GM06990 (cell line): Measurements from ENCODE around the gene CD300LF.

Source experiments
- DNase-seq: peaks from one replicate; pipeline ENCODE4 v3.0.0-alpha.2; 2011; ENCODE audit not compliant: insufficient read length; ENCODE audit errors: extremely low read depth
- H3K27me3 ChIP-seq: replicated peaks from 2 replicates; pipeline ENCODE4 v1.6.0; 2011; ENCODE audit warnings: low read length; ENCODE audit not compliant: control insufficient read depth, insufficient read depth
- H3K36me3 ChIP-seq: 2 replicates; pipeline ENCODE4 v1.5.1; 2011; ENCODE audit warnings: low read length; ENCODE audit not compliant: control insufficient read depth, insufficient read depth
- H3K4me3 ChIP-seq: replicated peaks from 2 replicates; pipeline ENCODE4 v1.5.1; 2011; ENCODE audit warnings: low read depth, mild to moderate bottlenecking, control low read depth, low read length
- TF ChIP-seq, protein P1 (sequence below): IDR thresholded peaks from 2 replicates; pipeline ENCODE4 v1.5.1; 2011; ENCODE audit warnings: low read length, control low read depth, mild to moderate bottlenecking, inconsistent platforms; ENCODE audit not compliant: insufficient read depth, poor library complexity, severe bottlenecking

CD300LF gene

GRCh38 chr17:74731347-74731605 is 18.6 kb upstream of the CD300LF start:
- DNase-seq: no peak
- no peaks in the 10 kb centered on the region for H3K36me3 ChIP-seq
- H3K4me3 ChIP-seq: no peak overlapping the region
- H3K27me3 ChIP-seq: no peaks in the 10 kb centered on the region
- TF ChIP-seq, protein P1, sequence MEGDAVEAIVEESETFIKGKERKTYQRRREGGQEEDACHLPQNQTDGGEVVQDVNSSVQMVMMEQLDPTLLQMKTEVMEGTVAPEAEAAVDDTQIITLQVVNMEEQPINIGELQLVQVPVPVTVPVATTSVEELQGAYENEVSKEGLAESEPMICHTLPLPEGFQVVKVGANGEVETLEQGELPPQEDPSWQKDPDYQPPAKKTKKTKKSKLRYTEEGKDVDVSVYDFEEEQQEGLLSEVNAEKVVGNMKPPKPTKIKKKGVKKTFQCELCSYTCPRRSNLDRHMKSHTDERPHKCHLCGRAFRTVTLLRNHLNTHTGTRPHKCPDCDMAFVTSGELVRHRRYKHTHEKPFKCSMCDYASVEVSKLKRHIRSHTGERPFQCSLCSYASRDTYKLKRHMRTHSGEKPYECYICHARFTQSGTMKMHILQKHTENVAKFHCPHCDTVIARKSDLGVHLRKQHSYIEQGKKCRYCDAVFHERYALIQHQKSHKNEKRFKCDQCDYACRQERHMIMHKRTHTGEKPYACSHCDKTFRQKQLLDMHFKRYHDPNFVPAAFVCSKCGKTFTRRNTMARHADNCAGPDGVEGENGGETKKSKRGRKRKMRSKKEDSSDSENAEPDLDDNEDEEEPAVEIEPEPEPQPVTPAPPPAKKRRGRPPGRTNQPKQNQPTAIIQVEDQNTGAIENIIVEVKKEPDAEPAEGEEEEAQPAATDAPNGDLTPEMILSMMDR: no peak

GRCh38 chr17:74730491-74731346 is 18.0 kb upstream of the CD300LF start:
- TF ChIP-seq, protein P1: no peak
- H3K27me3 ChIP-seq: no peaks in the 10 kb centered on the region
- H3K4me3 ChIP-seq: no peak overlapping the region
- H3K36me3 ChIP-seq: no peaks in the 10 kb centered on the region
- no peak for DNase-seq

DNA sequence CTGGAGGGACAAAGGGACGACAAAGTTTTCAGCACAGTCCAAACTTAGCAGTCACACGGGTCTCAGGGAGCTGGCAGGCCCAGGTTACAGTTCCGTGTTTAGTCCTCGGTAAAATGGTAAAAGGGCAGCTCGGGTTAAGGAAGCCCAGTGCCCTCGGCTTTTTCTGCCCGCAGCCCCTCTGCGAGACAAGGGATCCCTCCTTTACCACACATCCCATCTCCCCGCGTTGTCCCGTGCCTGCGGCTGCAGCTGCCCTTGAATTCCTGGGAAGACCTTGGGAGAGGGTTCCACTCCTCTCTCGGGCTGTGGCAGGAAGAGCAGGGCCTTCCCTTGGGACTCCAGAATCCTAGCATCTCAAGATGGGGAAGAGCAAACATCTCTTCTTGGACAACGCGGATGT is 17.1 kb upstream of the CD300LF start:
- no peak overlapping the region for H3K4me3 ChIP-seq
- TF ChIP-seq, protein P1: no peak
- no peaks in the 10 kb centered on the region for H3K27me3 ChIP-seq
- H3K36me3 ChIP-seq: no peaks in the 10 kb centered on the region
- no peak for DNase-seq

- no peaks in the 10 kb centered on the region for H3K36me3 ChIP-seq
- no peak for DNase-seq
- TF ChIP-seq, protein P1: no peak
Observed at GRCh38 chr17:74729368-74729767, 16.6 kb upstream of the CD300LF start.

GRCh38 chr17:74728702-74729075 is 16.0 kb upstream of the CD300LF start:
- Histone ChIP-seq H3K27me3 (no peaks in the 10 kb centered on the region), H3K4me3 (no peak overlapping the region), H3K36me3 (no peaks in the 10 kb centered on the region)
- DNase-seq: no peak
- TF ChIP-seq, protein P1: no peak

More at GRCh38 chr17:74729368-74729767, 16.6 kb upstream of the CD300LF start:
- Histone ChIP-seq H3K4me3 (no peak overlapping the region), H3K27me3 (no peaks in the 10 kb centered on the region)
